NCI-H2227 treated with DMSO at 0.1 percent for 48 hours (cell line): Measurements from ENCODE around the gene SIRT3.

Source experiments
- DNase-seq: peaks from one replicate; lab custom pipeline; 2025; lab: John Stamatoyannopoulos, UW

Gene SIRT3

GRCh38 chr11:235997-236773 is at the start of gene SIRT3:
Gene SIRT3 (minus strand): TSS chr11:236342. CDS start chr11:236328, 14 bp downstream.
- DNase-seq: peak; percentile 92

DNA sequence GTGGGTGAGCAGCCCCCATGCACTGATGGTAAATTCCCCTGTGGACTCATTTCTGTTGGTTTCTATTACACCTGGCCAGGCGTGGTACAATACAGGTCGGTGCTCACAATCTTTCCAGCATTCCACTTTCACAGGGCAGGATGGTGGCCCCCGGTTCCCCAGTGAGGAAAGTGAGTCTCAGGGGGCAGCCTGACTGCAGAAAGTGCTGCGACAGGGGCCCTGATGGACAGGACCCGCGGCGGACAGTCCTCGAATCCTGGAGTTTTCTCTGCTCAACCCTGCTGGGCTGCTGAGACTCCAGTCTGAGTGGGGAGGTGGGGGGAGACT is 49.7 kb upstream of the SIRT3 start:
- DNase-seq: no peak

- DNase-seq: no peak
Measured at GRCh38 chr11:285021-285893, 49.1 kb upstream of the SIRT3 start.

DNA sequence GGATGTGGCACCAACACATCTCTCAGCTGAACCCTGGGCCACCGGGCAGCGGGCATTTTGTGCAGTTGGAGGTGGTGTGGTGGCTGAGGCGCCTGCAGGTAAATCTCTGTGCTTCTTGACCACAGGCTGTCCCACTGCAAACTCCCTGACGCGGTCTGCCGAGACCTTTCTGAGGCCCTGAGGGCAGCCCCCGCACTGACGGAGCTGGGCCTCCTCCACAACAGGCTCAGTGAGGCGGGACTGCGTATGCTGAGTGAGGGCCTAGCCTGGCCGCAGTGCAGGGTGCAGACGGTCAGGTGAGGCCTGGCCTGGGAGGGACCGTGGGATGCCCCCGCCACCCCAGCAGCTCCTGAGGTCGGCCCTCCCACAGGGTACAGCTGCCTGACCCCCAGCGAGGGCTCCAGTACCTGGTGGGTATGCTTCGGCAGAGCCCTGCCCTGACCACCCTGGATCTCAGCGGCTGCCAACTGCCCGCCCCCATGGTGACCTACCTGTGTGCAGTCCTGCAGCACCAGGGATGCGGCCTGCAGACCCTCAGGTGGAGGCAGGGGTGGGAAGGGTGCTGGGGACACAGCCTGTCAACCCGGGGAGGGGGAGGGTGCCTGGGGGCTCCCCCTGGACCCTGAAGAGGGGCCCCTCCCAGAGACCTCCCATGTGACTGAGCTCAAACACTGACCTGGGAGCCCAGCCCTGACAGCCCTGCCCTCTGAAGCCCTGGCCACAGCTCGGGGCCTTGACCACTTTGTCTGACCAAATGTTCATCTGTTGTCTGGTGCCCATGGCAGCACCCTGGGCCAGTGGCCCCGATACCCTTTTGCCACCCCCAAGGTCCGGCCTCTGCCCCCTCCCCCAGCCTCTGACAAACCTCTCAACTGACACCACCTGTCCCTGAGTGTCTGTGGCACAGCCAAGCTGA is 48.2 kb upstream of the SIRT3 start:
- DNase-seq: no peak

- DNase-seq: no peak
Measured at GRCh38 chr11:283405-284104, 47.4 kb upstream of the SIRT3 start.

- DNase-seq: no peak
Measured at GRCh38 chr11:282630-283360, 46.7 kb upstream of the SIRT3 start.

DNA sequence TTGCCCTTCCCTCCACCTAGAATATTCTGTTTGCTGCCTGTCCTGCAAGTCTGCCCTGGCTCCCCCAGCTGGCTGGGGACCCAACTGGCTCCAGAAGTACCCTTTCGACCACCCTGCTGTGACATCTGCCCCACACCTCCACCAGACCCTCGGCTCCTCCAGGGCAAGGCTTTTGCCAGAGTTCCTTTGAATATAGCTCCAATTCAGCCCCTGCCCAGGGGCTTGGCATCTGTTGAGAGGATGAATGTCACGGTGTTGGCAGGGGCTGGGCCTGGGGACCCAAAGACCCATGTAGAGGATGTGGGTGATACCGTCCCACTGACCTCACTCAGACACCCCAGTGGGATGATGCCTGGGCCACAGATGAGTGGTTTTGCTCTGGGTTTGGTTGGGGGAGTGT is 46.0 kb upstream of the SIRT3 start:
- no peak for DNase-seq

- DNase-seq: no peak
Measured at GRCh38 chr11:281486-282161, 45.5 kb upstream of the SIRT3 start.

DNA sequence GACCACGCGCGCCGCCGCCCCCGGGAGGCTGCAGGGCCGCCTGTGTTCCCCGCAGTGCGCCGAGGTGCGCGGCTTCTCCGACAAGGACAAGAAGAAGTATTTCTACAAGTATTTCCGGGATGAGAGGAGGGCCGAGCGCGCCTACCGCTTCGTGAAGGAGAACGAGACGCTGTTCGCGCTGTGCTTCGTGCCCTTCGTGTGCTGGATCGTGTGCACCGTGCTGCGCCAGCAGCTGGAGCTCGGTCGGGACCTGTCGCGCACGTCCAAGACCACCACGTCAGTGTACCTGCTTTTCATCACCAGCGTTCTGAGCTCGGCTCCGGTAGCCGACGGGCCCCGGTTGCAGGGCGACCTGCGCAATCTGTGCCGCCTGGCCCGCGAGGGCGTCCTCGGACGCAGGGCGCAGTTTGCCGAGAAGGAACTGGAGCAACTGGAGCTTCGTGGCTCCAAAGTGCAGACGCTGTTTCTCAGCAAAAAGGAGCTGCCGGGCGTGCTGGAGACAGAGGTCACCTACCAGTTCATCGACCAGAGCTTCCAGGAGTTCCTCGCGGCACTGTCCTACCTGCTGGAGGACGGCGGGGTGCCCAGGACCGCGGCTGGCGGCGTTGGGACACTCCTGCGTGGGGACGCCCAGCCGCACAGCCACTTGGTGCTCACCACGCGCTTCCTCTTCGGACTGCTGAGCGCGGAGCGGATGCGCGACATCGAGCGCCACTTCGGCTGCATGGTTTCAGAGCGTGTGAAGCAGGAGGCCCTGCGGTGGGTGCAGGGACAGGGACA is 44.8 kb upstream of the SIRT3 start:
- DNase-seq: no peak

DNA sequence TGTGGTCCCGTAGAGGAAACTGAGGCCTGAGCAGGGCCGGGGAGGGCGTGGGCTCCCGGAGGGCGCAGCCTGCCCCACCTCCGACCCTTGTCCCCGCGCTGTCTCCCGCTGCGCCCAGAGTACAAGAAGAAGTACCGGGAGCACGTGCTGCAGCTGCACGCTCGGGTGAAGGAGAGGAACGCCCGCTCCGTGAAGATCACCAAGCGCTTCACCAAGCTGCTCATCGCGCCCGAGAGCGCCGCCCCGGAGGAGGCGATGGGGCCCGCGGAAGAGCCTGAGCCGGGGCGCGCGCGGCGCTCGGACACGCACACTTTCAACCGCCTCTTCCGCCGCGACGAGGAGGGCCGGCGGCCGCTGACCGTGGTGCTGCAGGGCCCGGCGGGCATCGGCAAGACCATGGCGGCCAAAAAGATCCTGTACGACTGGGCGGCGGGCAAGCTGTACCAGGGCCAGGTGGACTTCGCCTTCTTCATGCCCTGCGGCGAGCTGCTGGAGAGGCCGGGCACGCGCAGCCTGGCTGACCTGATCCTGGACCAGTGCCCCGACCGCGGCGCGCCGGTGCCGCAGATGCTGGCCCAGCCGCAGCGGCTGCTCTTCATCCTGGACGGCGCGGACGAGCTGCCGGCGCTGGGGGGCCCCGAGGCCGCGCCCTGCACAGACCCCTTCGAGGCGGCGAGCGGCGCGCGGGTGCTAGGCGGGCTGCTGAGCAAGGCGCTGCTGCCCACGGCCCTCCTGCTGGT is 44.0 kb upstream of the SIRT3 start:
- DNase-seq: no peak

- DNase-seq: no peak
Measured at GRCh38 chr11:279040-279965, 43.2 kb upstream of the SIRT3 start.

- no peak for DNase-seq
Measured at GRCh38 chr11:278001-278951, 42.1 kb upstream of the SIRT3 start, which contains the start of gene NLRP6. Gene NLRP6 (plus strand): TSS chr11:278407. CDS start chr11:278570, 163 bp downstream.

DNA sequence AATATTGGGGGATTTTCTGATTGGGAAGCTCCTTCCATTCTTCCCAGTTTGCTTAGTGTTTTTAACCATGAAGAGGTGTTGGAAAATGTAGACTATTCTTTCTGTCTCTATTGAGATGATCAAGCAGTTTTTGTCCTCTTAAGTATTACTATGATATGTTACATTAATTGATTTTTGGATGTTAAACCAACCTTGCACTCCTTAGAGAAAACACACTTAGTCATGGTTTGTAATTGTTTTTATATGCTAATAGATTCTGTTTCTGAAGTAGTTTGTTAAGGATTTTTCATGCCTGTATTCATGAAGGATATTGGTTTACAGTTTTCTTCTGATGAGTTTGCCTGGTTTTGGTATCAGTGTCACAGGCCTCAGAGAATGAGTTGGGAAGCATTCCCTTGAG is 40.1 kb upstream of the SIRT3 start:
- no peak for DNase-seq

- DNase-seq: no peak
Measured at GRCh38 chr11:272931-273198, 36.7 kb upstream of the SIRT3 start.

- no peak for DNase-seq
Measured at GRCh38 chr11:272195-272930, 36.2 kb upstream of the SIRT3 start.

- DNase-seq: no peak
Measured at GRCh38 chr11:271319-271715, 35.2 kb upstream of the SIRT3 start.
